Measurements from ENCODE around the gene ZNF625.

GRCh38 chr19:12199757-12200419 is 43.4 kb upstream of the ZNF625 start:
- TF ChIP-seq CTCF (IDR thresholded peaks at IDR 0.05) (no peak), POLR2A (IDR thresholded peaks at IDR 0.05) (no peak)
